Measurements from ENCODE around the gene SH3PXD2A.

DNA sequence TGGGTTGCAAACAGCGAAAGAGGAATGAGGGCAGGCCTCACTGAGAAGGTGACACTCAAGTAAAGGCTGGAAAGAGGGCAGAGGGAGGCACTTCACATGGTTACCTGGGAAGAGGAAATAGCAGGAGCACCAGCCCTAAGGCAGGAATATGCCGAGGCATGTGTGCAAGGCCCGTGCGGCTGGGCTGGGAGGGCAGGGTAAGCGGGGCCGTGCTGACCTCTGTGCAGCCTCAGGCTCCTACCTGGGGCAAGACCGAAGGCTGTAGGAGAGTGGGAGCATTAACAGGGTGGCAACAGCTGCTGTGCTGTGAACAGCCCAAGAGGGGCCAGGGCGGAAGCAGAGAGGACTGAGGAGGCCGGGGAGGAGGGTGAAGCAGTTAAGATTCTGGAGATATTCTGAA, 24.0 kb upstream of the SH3PXD2A start:
- TF ChIP-seq POLR2AphosphoS5 (IDR thresholded peaks at IDR 0.05; ENCODE audit: low read depth, low read length) (no peak), POLR2A (IDR thresholded peaks at IDR 0.05; ENCODE audit: low read depth, low read length) (no peak), TAF1 (IDR thresholded peaks at IDR 0.05; ENCODE audit: low read depth, low read length) (no peak)

Measured in GM12891 (cell line).